Measurements from ENCODE around the gene FHIT.

- no peak for TF ChIP-seq CTCF (IDR thresholded peaks at IDR 0.05; ENCODE audit: low read depth, low read length)
- no peak for TF ChIP-seq EZH2phosphoT487 (IDR thresholded peaks at IDR 0.05; ENCODE audit: low read depth)
Observed at GRCh38 chr3:61060411-61060861, 190.8 kb downstream of the FHIT start.
